ENCODE results near the gene RABEP1. TPM values are rescaled to one million over a fixed set of nuclear protein-coding genes. Genes with fewer than 3 reads are reported as not detected.
"Not testable (repeated sequence)": the region's sequence is repeated elsewhere in the genome, so short reads cannot be mapped to it uniquely, and the experiment has no call there.

RABEP1 gene, protein sequence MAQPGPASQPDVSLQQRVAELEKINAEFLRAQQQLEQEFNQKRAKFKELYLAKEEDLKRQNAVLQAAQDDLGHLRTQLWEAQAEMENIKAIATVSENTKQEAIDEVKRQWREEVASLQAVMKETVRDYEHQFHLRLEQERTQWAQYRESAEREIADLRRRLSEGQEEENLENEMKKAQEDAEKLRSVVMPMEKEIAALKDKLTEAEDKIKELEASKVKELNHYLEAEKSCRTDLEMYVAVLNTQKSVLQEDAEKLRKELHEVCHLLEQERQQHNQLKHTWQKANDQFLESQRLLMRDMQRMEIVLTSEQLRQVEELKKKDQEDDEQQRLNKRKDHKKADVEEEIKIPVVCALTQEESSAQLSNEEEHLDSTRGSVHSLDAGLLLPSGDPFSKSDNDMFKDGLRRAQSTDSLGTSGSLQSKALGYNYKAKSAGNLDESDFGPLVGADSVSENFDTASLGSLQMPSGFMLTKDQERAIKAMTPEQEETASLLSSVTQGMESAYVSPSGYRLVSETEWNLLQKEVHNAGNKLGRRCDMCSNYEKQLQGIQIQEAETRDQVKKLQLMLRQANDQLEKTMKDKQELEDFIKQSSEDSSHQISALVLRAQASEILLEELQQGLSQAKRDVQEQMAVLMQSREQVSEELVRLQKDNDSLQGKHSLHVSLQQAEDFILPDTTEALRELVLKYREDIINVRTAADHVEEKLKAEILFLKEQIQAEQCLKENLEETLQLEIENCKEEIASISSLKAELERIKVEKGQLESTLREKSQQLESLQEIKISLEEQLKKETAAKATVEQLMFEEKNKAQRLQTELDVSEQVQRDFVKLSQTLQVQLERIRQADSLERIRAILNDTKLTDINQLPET
- polyA plus RNA-seq (61.1 and 67.0 TPM in 2 replicates), polyA minus RNA-seq (139 and 169 TPM in 2 replicates)

GRCh38 chr17:5281814-5282641 lies at the start of gene RABEP1:
RABEP1 (plus strand) TSS chr17:5282284; CDS start chr17:5282487, 203 bp downstream.
- Histone ChIP-seq H3K36me3 (ENCODE audit: insufficient read depth, low read length) (no peaks in the 10 kb centered on the region), H3K4me3 (ENCODE audit: low read length) (peak within 1 kb of the TSS; percentile 80), H3F3A (ENCODE audit: insufficient read depth, low read length, poor library complexity, severe bottlenecking) (no peaks in the 10 kb centered on the region), H3K79me2 (replicated peaks; ENCODE audit: insufficient read depth, low read length) (peaks cover 43% of the 10 kb centered on the region), H3K4me2 (ENCODE audit: low read length) (peak within 1 kb of the TSS; percentile 57), H3K27ac (ENCODE audit: low read length) (peak within 1 kb of the TSS; percentile 69), H3K9me3 (ENCODE audit: low read length) (no peaks in the 10 kb centered on the region), H4K20me1 (ENCODE audit: insufficient read depth) (peaks cover 5% of the 10 kb centered on the region), H3K9ac (ENCODE audit: low read length) (peak within 1 kb of the TSS; percentile 82), H2AFZ (ENCODE audit: low read depth, low read length) (peak within 1 kb of the TSS; percentile 45), H3K27me3 (ENCODE audit: insufficient read depth, low read depth, low read length) (no peaks in the 10 kb centered on the region), H3K9me2 (ENCODE audit: insufficient read depth, low read length) (no peaks in the 10 kb centered on the region)
- TF ChIP-seq TAF1 (IDR thresholded peaks at IDR 0.05; ENCODE audit: low read depth): peak; percentile 99
- peak; percentile 50 for TF ChIP-seq EP300 (conservative IDR thresholded peaks at IDR 0.05; ENCODE audit: poor library complexity, severe bottlenecking)
- peak; percentile 25 for TF ChIP-seq SMC3 (conservative IDR thresholded peaks at IDR 0.05; ENCODE audit: poor library complexity)
- peak; percentile 50 for TF ChIP-seq CTCF (IDR thresholded peaks at IDR 0.05; ENCODE audit: poor library complexity, severe bottlenecking)
- no peak for TF ChIP-seq RAD21 (conservative IDR thresholded peaks at IDR 0.05)
- peak; percentile 66 for TF ChIP-seq MXI1 (conservative IDR thresholded peaks at IDR 0.05; ENCODE audit: poor library complexity, severe bottlenecking)
- TF ChIP-seq, protein P1, sequence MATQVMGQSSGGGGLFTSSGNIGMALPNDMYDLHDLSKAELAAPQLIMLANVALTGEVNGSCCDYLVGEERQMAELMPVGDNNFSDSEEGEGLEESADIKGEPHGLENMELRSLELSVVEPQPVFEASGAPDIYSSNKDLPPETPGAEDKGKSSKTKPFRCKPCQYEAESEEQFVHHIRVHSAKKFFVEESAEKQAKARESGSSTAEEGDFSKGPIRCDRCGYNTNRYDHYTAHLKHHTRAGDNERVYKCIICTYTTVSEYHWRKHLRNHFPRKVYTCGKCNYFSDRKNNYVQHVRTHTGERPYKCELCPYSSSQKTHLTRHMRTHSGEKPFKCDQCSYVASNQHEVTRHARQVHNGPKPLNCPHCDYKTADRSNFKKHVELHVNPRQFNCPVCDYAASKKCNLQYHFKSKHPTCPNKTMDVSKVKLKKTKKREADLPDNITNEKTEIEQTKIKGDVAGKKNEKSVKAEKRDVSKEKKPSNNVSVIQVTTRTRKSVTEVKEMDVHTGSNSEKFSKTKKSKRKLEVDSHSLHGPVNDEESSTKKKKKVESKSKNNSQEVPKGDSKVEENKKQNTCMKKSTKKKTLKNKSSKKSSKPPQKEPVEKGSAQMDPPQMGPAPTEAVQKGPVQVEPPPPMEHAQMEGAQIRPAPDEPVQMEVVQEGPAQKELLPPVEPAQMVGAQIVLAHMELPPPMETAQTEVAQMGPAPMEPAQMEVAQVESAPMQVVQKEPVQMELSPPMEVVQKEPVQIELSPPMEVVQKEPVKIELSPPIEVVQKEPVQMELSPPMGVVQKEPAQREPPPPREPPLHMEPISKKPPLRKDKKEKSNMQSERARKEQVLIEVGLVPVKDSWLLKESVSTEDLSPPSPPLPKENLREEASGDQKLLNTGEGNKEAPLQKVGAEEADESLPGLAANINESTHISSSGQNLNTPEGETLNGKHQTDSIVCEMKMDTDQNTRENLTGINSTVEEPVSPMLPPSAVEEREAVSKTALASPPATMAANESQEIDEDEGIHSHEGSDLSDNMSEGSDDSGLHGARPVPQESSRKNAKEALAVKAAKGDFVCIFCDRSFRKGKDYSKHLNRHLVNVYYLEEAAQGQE (IDR thresholded peaks at IDR 0.05; ENCODE audit: borderline replicate concordance): peak; percentile 98
- peak; percentile 98 for TF ChIP-seq POLR2AphosphoS5 (IDR thresholded peaks at IDR 0.05)
- no peak for TF ChIP-seq EZH2 (IDR thresholded peaks at IDR 0.05; ENCODE audit: borderline replicate concordance, insufficient read depth, low read length, poor library complexity, severe bottlenecking)

GRCh38 chr17:5233492-5233891 lies 48.6 kb upstream of the RABEP1 start:
- not testable (repeated sequence) for H3K27me3 ChIP-seq (ENCODE audit: insufficient read depth, low read depth, low read length); H3K9ac ChIP-seq (ENCODE audit: low read length); H3K4me3 ChIP-seq (ENCODE audit: low read length); H3K9me3 ChIP-seq (ENCODE audit: low read length); H3K27ac ChIP-seq (ENCODE audit: low read length); H3K9me2 ChIP-seq (ENCODE audit: insufficient read depth, low read length); H3K4me2 ChIP-seq (ENCODE audit: low read length); H3K36me3 ChIP-seq (ENCODE audit: insufficient read depth, low read length); H4K20me1 ChIP-seq (ENCODE audit: insufficient read depth); H3K79me2 ChIP-seq (replicated peaks; ENCODE audit: insufficient read depth, low read length); H3F3A ChIP-seq (ENCODE audit: insufficient read depth, low read length, poor library complexity, severe bottlenecking); H2AFZ ChIP-seq (ENCODE audit: low read depth, low read length)
